Fibroblast of skin of right biceps (primary cell): ENCODE measurements around the gene GLIS1.
"Not testable (repeated sequence)": the region's sequence is repeated elsewhere in the genome, so short reads cannot be mapped to it uniquely, and the experiment has no call there.

Experiments used
- DNase-seq: peaks from one replicate; pipeline ENCODE4 v3.0.0-alpha.2; 2013

The GLIS1 gene

DNA sequence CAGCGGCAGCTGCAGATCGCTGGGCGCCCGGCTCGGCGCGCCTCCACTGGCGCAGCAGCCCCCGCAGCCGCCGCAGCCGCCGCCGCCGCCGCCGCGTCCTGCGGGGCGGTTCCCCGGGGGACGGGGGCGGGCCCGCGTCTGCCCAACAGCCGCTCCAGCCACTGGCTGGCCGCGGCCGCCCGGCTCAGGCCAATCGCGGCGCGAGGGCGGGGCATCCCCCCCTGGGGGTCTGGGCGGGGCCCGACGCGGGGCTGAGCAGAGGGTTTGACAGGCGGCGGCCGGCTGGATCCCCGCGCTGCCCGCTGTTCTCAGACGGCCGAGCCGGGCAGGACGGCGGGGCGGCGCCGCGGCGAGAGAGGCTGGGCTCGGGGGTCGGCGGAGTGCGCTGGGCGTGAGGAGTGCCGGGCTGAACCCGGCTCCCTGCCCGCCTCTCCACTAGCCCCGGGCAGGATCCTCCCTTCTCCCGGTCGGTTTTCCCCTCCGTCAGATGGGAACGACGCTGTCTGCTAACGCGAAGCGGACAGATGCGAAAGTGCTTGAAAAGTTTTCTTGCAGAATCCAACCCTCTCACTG, at the start of gene GLIS1:
GLIS1 (minus strand) TSS at position 56 of the 573 bp plus-strand sequence. CDS start 1,100 bp downstream, outside the sequence.
- DNase-seq = peak; percentile 92

DNA sequence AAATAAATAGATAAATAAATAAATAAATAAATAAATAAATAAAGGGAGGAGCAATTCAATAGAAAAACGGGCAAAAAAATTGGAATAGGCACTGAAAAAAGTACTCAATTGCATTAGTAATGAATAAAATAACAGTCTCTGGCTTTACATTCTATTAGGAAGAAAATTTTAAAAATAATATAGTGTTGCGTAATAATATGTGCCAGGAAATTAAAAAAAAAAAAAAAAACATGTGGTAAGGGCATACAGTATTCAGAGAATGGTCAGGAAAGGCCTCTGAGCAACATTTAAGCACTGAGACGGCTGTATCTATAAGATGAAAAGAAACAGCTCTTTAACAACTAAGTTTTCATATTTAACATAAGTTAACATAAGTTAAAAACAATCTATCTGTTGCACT, 48.7 kb upstream of the GLIS1 start:
- DNase-seq = no peak

DNA sequence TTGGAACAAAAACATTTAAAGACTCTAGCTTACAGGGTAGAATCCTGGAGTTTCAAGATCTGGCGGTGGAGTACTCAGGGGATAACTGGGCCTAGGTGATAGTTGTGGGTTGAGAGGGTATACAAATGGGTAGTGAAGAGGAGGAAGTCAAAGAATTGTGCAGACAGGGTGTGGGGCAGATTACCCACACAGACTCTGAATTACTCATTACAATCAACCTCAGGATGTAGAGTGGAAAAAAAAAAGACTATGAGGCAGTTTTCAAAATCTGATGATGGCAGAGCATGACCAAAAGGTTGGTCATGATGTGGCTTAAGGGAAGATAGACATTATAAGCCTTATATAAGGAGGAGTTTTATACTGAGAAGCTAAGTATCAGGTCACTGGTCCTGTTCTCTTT, 44.1 kb upstream of the GLIS1 start:
- peak; percentile 55 for DNase-seq

DNA sequence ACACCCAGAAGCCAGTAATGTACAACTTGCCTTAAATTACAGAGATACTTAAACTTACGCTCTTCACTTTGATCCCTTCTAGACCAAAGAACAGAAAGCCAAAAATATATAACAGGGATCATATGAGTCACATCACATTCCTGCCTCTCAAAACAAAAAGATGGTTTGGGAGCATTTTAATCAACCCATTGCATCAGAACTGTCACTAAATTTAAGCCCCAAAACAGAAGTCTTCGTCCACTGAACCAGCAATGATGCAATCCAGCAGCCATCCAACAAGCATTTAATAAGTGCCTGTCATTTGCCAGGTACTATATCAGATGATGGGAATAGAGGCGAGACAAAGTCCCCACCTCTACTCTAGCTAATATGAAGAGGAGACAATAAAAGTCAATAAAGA, 42.7 kb upstream of the GLIS1 start:
- peak; percentile 84 for DNase-seq

DNA sequence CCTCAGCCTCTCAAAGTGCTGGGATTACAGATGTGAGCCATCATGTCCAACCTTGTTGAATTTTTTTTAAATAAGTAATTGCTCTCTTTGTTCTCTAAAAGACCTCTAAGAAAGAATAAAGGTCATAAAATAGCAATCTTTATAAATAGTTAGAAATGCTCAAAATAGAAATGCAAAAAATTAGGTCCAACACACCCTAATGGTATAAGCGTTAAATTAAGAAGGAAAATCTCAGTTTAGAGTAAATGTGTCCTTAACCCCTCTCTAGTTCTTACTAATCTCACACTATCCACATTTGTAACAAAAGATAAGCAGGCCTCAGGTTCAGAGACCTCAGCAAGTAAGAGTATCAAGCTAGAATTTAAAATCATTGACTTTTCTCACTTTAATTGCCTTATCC, 38.3 kb upstream of the GLIS1 start:
- no peak for DNase-seq

- peak; percentile 65 for DNase-seq
These were observed 32.7 kb upstream of the GLIS1 start for GRCh38 chr1:53771648-53772047.

- DNase-seq = peak; percentile 59
These were observed 30.8 kb upstream of the GLIS1 start for GRCh38 chr1:53769780-53770179.

DNA sequence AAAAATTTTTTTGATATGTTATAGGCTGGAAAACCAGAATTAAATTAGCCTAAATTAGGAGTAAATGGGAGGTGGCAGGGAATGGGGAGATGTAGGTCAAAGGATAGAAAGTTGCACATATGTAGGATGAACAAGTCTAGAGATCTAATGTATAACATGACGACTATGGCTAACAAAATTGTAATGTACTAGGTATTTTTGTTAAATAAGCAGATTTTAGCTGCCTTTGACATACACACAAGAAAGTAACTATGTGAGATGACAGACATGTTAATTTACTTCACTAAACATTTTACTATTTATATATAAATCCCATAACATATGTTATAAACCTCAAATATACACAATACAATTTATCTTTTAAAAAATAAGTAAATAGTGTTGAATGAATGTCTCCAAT, 30.2 kb upstream of the GLIS1 start:
- no peak for DNase-seq

GRCh38 chr1:53766831-53767405, 28.0 kb upstream of the GLIS1 start:
- DNase-seq = peak; percentile 63

DNA sequence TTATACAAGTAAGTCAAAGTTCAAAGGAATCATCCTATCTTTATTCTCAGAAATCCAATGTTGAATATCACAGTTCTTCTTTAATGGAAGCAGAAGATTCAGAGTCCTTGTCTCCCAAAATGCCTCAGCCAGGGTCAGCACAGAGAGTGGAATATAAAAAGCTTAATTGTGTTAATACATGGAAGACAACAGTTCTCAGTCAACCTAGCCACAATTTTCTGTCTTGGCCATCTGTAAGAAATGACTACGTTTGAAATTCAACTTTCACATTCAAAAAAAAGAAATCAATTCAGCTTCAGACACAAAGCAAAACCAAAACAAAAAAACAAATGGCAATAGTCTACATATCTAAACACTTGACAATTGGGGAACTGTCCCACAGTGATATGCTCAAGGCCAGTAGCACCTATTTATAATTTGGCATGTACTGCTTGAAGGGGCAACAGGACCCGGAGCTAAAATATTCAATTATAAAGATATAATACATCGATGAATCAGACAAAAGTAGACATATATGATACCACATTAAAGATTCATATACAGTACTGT, 27.3 kb upstream of the GLIS1 start:
- DNase-seq = no peak

GRCh38 chr1:53765657-53766056, 26.7 kb upstream of the GLIS1 start:
- peak; percentile 64 for DNase-seq

DNA sequence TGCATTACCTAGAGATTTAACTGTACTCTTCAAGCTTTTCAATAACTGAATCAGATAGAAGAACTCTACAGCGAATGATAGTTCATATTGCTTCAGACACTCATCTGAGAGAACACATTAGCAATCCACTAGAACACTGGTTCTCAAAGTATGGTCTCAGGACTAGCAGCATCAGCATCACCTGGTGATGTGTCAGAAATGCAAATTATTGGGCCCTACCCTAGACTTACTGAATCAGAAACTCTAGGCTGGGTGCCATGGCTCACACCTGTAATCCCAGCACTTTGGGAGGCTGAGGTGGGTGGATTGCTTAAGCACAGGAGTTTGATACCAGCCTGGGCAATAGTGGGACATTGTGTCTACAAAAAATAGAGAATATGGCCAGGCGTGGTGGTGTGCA, 24.9 kb upstream of the GLIS1 start:
- no peak for DNase-seq

GRCh38 chr1:53763461-53763860, 24.5 kb upstream of the GLIS1 start:
- no peak for DNase-seq

DNA sequence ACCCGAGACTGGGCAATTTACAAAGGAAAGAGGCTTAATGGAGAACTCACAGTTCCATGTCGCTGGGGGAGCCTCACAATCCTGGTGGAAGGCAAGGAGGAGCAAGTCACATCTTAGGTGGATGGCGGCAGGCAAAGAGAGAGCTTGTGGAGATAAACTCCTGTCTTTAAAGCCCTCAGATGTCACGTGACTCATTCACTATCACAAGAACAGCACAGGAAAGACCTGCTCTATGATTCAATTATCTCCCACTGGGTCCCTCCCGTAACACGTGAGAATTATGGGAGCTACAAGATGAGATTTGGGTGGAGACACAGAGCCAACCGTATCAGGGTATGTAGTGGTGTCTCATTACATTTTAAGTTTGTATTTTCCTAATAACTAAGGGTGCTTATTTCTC, 21.5 kb upstream of the GLIS1 start:
- DNase-seq = not testable (repeated sequence)

- DNase-seq = no peak
These were observed 16.9 kb upstream of the GLIS1 start for GRCh38 chr1:53755874-53756273.

DNA sequence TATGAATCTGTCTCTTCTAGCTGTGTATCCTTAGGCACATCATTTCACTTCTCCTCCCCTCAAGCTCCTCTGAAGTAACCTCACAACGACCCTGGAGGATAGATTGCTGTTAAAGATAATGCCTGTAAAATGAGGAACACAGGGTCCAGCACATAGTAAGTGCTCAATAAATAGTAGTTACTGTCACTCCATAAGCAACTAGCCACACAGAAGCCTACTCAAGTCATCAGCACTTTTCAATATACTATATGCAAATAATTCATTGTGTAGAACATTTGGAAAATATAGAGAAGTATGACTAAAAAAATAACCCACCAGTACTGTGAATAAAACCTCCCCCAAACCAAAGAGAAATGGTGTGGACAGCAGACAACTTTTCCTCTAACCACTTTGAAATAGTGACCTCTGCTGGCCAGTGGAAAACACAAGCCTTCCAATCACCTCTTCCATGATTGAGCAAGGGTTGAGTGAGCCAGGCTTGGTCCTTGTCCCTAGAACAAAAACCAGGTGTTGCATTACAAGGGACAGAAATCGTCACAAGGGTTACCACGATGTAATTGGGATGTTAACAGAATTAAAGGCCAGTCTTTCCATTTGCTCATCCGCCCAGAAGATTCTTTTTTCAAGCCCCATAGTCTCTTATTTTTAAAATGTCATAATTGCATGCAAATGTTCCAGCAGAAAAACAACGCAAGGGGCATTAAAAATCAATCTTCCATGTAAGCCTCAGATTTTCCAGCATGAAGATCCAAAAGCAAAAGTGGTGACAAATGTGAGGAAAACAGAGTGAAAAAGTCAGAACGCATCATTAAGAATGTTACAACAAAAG, 15.7 kb upstream of the GLIS1 start:
- peak; percentile 74 for DNase-seq

DNA sequence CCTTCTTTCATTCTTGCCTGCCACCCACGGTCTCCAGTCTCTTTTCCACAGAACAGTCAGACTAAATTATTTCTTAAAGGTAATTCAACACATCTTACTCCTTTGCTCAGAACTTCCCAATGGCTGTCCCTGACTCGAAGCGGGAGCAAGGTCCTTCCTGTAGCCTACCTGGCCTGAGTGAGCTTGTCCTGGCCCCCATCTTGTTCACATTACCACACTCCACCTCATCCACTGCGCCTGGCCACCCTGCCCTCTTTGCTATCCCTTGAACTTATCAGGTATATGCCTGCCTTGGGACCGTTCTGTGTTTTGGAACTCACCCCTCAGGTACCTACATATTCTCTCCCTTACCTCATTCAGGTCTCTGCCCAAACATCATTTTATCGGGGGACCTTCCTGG, 13.3 kb upstream of the GLIS1 start:
- DNase-seq = no peak

DNA sequence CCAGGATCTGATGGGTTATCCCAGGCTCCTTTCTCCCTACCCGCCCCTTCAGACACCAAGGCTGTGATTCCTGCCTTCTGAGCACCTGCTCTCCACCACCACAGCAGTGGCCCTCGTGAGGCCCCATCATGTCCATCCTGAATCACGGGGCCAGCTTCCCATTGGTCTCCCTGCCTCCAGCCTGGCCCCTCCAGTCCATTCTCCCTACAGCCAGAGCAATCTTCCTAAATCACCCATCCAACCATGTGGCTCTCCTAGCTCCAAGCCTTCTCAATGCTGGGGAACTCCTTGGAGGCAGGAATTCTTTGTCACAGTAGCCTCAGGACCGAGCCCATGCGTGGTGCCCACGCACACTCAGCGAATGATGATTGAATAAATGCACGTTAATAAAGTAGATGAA, 8.9 kb upstream of the GLIS1 start:
- DNase-seq = no peak

DNA sequence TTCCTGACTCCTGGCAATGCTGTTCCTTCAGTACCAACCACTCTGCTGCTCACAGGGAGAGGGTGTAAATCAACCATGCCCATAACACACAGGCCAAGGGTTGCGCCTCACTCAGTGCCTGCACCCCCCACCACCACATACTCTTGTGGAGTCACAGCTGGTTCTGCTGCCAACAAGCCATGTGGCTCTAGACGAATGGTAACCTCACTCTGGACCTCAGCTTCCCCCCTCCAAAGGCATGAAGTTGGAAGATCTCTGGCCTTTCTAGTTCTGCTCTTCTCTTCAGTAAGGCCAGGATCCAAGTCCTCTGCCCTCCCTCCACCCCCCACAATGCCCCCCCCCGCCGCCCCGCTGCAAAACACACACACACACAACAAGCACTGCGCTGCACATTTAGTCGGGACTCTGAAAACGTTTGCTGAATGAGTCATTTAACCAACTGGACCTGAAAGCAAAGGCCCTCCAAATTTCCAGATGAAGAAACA, 1.7 kb upstream of the GLIS1 start:
- peak; percentile 88 for DNase-seq

GRCh38 chr1:53738205-53739108, 507 bp downstream of the GLIS1 start:
- DNase-seq = peak; percentile 22

DNA sequence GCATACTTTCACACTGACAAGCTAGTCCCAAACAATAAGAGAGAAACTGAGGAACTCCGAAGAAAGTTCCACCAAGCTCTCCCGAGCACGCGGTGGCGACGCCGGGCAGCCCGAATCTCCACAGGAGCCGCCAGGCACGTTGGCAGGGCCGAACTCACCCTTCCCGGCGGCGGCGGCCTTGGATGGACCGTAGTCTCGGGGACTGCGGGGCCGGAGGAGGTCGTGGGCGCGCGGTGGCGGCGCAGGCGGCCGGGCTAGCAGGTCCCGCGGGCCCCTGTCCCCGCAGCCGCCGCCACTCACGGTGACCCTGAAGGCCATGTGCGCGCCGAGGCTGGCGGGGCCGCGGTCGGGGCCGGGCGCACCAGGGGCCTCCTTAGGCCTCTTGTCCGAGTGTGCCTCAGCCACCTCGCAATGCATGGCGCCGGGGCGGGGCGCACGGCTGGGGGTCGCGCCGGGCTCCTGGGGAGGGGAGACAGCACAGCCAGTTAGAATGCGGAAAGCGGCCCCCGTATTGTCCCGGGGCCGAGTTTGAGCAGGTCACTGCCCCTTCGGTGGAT, 1.2 kb downstream of the GLIS1 start:
- DNase-seq = peak; percentile 30

GRCh38 chr1:53736290-53736689, 2.7 kb downstream of the GLIS1 start:
- DNase-seq = peak; percentile 87
